Measurements from ENCODE around the gene USP2. TPM values are rescaled to one million over a fixed set of nuclear protein-coding genes. Genes with fewer than 3 reads are reported as not detected.

Gene USP2
- total RNA-seq, 1 donor from 2014 or later = 2.0 TPM

GRCh38 chr11:119400860-119401259 lies 19.4 kb upstream of the USP2 start:
- DNase-seq (ENCODE audit: low read depth) = no peak
- Histone ChIP-seq H3K36me3 (ENCODE audit: control insufficient read depth, insufficient read depth, low read length) (no peaks in the 10 kb centered on the region), H3K27me3 (ENCODE audit: control insufficient read depth, insufficient read depth, low read length) (no peaks in the 10 kb centered on the region), H3K4me3 (ENCODE audit: low read depth, low read length) (no peak overlapping the region)
- TF ChIP-seq CTCF (IDR thresholded peaks at IDR 0.05; ENCODE audit: insufficient read depth, low read length, poor library complexity, severe bottlenecking) = no peak

DNA sequence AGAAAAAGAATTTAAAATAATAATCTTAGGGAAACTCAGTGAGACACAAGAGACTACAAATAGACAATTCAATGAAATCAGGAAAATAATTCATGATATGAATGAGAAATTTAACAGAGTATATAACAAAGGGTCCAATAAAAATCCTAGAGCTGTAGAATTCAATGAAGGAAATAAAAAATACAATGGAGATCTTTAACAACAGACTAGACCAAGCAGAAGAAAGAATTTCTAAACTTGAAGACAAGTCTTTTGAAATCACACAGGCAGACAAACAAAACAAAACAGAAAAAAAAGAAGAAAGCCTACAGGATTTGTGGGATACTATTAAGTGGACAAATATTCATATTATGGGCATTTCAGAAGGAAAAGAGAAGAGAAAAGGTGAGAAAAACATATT lies 16.2 kb upstream of the USP2 start:
- DNase-seq (ENCODE audit: low read depth) = no peak
- H3K27me3 ChIP-seq (ENCODE audit: control insufficient read depth, insufficient read depth, low read length) = no peaks in the 10 kb centered on the region
- no peaks in the 10 kb centered on the region for H3K36me3 ChIP-seq (ENCODE audit: control insufficient read depth, insufficient read depth, low read length)
- no peak for TF ChIP-seq CTCF (IDR thresholded peaks at IDR 0.05; ENCODE audit: insufficient read depth, low read length, poor library complexity, severe bottlenecking)
- H3K4me3 ChIP-seq (ENCODE audit: low read depth, low read length) = no peak overlapping the region

DNA sequence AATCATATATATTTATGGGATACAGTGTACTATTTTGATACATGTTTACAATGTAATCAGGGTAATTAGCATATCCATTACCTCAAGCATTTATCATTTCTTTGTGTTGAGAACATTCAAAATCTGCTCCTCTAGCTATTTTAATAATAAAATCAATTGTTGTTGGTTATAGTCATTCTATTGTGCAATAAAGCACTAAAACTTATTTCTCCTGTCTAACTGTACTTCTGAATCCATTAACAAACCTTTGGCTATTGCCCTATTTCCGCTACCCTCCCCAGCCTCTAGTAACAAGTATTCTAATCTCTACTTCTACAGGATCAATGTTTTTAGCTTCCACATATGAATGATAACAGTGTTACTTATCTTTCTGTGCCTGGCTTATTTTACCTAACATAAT lies 15.3 kb upstream of the USP2 start:
- TF ChIP-seq CTCF (IDR thresholded peaks at IDR 0.05; ENCODE audit: insufficient read depth, low read length, poor library complexity, severe bottlenecking) = no peak
- no peak for DNase-seq (ENCODE audit: low read depth)
- H3K36me3 ChIP-seq (ENCODE audit: control insufficient read depth, insufficient read depth, low read length) = no peaks in the 10 kb centered on the region
- H3K27me3 ChIP-seq (ENCODE audit: control insufficient read depth, insufficient read depth, low read length) = no peaks in the 10 kb centered on the region
- H3K4me3 ChIP-seq (ENCODE audit: low read depth, low read length) = no peak overlapping the region

GRCh38 chr11:119391275-119391674 lies 9.8 kb upstream of the USP2 start:
- H3K4me3 ChIP-seq (ENCODE audit: low read depth, low read length) = no peak overlapping the region
- no peak for TF ChIP-seq CTCF (IDR thresholded peaks at IDR 0.05; ENCODE audit: insufficient read depth, low read length, poor library complexity, severe bottlenecking)
- no peaks in the 10 kb centered on the region for H3K27me3 ChIP-seq (ENCODE audit: control insufficient read depth, insufficient read depth, low read length)
- H3K36me3 ChIP-seq (ENCODE audit: control insufficient read depth, insufficient read depth, low read length) = no peaks in the 10 kb centered on the region
- DNase-seq (ENCODE audit: low read depth) = no peak

DNA sequence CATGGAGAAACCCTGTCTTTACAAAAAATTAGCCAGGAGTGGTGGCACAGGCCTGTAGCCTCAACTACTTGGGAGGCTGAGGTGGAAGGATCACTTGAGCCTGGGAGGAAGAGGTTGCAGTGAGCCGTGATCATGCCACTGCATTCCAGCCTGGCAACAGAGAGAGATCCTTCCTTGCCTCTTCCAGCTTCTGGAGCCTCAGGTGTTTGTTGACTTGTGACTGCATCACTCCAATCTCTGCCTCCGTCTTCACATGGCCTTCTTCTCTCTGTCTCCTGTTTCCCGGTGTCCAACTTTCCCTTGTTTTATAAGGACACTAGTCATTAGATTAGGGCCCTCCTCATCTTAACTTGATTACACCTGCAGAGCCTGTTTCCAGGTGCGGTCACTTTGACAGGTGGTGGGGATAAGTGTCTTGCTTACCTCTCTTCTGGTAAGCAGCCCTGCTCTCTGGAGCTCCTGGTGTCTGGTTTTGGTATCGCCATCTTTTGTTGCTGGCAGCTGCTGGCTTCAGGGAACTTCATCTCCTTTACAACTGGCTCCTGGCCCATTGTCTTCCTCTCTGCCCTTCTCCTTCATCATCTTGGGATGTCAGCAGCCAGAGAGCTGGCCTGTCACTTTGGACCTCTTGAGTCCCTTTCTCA lies 8.2 kb upstream of the USP2 start:
- TF ChIP-seq CTCF (IDR thresholded peaks at IDR 0.05; ENCODE audit: insufficient read depth, low read length, poor library complexity, severe bottlenecking) = peak; percentile 36
- no peaks in the 10 kb centered on the region for H3K36me3 ChIP-seq (ENCODE audit: control insufficient read depth, insufficient read depth, low read length)
- no peak overlapping the region for H3K4me3 ChIP-seq (ENCODE audit: low read depth, low read length)
- no peaks in the 10 kb centered on the region for H3K27me3 ChIP-seq (ENCODE audit: control insufficient read depth, insufficient read depth, low read length)
- DNase-seq (ENCODE audit: low read depth) = no peak

DNA sequence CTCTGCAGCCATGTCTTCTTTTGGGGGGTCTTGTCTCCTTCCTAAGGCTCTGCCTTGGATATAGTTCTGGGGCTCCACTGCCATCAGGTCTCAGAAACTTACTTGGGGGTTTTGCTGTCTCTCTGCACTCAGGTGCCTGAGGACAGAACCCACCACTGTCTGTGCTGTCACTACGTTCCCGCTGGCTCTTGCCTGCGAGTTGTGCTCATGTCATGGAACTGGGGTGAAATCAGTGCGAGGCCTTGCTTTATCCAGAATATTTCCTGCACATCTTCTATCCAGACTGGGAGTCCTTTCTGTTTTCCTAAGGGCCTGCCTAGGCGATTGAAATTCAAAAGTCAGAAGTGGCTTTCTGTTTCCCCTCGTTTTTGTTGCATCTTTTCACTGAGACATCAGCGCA lies 6.6 kb upstream of the USP2 start:
- TF ChIP-seq CTCF (IDR thresholded peaks at IDR 0.05; ENCODE audit: insufficient read depth, low read length, poor library complexity, severe bottlenecking) = no peak
- H3K4me3 ChIP-seq (ENCODE audit: low read depth, low read length) = no peak overlapping the region
- DNase-seq (ENCODE audit: low read depth) = no peak
- H3K27me3 ChIP-seq (ENCODE audit: control insufficient read depth, insufficient read depth, low read length) = no peaks in the 10 kb centered on the region
- no peaks in the 10 kb centered on the region for H3K36me3 ChIP-seq (ENCODE audit: control insufficient read depth, insufficient read depth, low read length)

Data from kidney epithelial cell (primary cell).